K562 (cell line): ENCODE data around the gene ERAL1. TPM values are rescaled to one million over a fixed set of nuclear protein-coding genes. Genes with fewer than 3 reads are reported as not detected.

Experiments
- BCOR ChIP-seq: fragments of 450-650 bp; IDR thresholded peaks from 2 replicates; pipeline ENCODE4 v1.6.1; 2016
- CHCHD3 ChIP-seq: fragments of 250-450 bp; sonication (Bioruptor Pico); IDR thresholded peaks from 2 replicates; pipeline ENCODE4 v2.1.2; 2022; ENCODE audit warnings: mild to moderate bottlenecking
- GTF2A2 ChIP-seq: IDR thresholded peaks from 2 replicates; pipeline ENCODE4 v1.6.1; 2016; ENCODE audit warnings: mild to moderate bottlenecking, missing genetic modification characterization, missing compliant biosample characterization
- HDAC1 ChIP-seq, 2 experiments: fragments of 450-650 bp; IDR thresholded peaks; 2 replicates each; pipeline ENCODE4 v1.6.1; 2016 to 2017; ENCODE audit warnings: inconsistent platforms in 1 of 2, mild to moderate bottlenecking in 1 of 2, moderate library complexity in 1 of 2
- KDM4B ChIP-seq, 2 experiments: fragments of 450-650 bp in 1 of 2; sonication (generic) in 1 of 2; IDR thresholded peaks; 2 replicates each; pipeline ENCODE4 v1.6.1; 2016 to 2017; ENCODE audit warnings: borderline replicate concordance in 2 of 2, antibody characterized with exemption in 1 of 2, low read depth in 1 of 2, mild to moderate bottlenecking in 1 of 2
- NCOA1 ChIP-seq: fragments of 450-650 bp; IDR thresholded peaks from 2 replicates; pipeline ENCODE4 v1.6.1; 2016; ENCODE audit warnings: low read depth
- NFIX ChIP-seq: fragments of 250-450 bp; sonication (Bioruptor Pico); IDR thresholded peaks from 2 replicates; pipeline ENCODE4 v1.4.0; 2020; ENCODE audit warnings: low read depth, mild to moderate bottlenecking, moderate library complexity
- RAD21 ChIP-seq, 2 experiments: fragments of 250-450 bp in 1 of 2; fragments of 450-650 bp in 1 of 2; sonication (Bioruptor Pico) in 1 of 2; formaldehyde crosslinking in 1 of 2; IDR thresholded peaks in 1 of 2; conservative IDR thresholded peaks in 1 of 2; 2 replicates each; pipeline versions ENCODE4 v1.4.0 to v1.8.0; 2020 to 2022; ENCODE audit warnings: mild to moderate bottlenecking in 2 of 2, moderate library complexity in 1 of 2
- RBM15 ChIP-seq: fragments of 200-400 bp; formaldehyde crosslinking; IDR thresholded peaks from 2 replicates; pipeline ENCODE4 v1.6.1; 2018; ENCODE audit warnings: mild to moderate bottlenecking, low read length, moderate library complexity; ENCODE audit not compliant: insufficient read depth
- RHOXF2B ChIP-seq: fragments of 250-450 bp; sonication (Bioruptor Pico); conservative IDR thresholded peaks from 2 replicates; pipeline ENCODE4 v1.5.1; 2021
- SMAD1 ChIP-seq: fragments of 150-350 bp; IDR thresholded peaks from 2 replicates; pipeline ENCODE4 v1.6.1; 2014; ENCODE audit warnings: low read length, low read depth; ENCODE audit not compliant: partially characterized antibody
- TAF9B ChIP-seq: fragments of 450-650 bp; IDR thresholded peaks from 2 replicates; pipeline ENCODE4 v1.6.1; 2018; ENCODE audit warnings: mild to moderate bottlenecking; ENCODE audit not compliant: partially characterized antibody
- TAL1 ChIP-seq: fragments of 450-650 bp; IDR thresholded peaks from 2 replicates; pipeline ENCODE4 v1.6.1; 2016; ENCODE audit warnings: mild to moderate bottlenecking
- TEAD2 ChIP-seq: fragments of 450-650 bp; IDR thresholded peaks from 2 replicates; pipeline ENCODE4 v1.6.1; 2016; ENCODE audit warnings: missing genetic modification characterization, control low read depth, missing compliant biosample characterization
- TOE1 ChIP-seq, 2 experiments: fragments of 450-650 bp in 1 of 2; sonication (generic) in 1 of 2; formaldehyde crosslinking in 1 of 2; IDR thresholded peaks; 2 replicates each; pipeline versions ENCODE4 v1.7.1 to v1.8.0; 2016 to 2022; ENCODE audit warnings: borderline replicate concordance in 2 of 2, mild to moderate bottlenecking in 2 of 2, antibody characterized with exemption in 1 of 2, inconsistent platforms in 1 of 2, low read depth in 1 of 2, missing genetic modification reagents in 1 of 2, moderate library complexity in 1 of 2
- TSC22D4 ChIP-seq: fragments of 450-650 bp; IDR thresholded peaks from 2 replicates; pipeline ENCODE4 v1.6.1; 2016; ENCODE audit warnings: missing genetic modification characterization, missing biosample characterization, control low read depth
- U2AF1 ChIP-seq: fragments of 200-400 bp; formaldehyde crosslinking; optimal IDR thresholded peaks from 2 replicates; pipeline ENCODE3; 2017; ENCODE audit warnings: mild to moderate bottlenecking, low read depth, low read length, moderate library complexity
- ZBTB1 ChIP-seq: sonication (generic); formaldehyde crosslinking; IDR thresholded peaks from 2 replicates; pipeline ENCODE4 v1.8.1; 2023; ENCODE audit warnings: missing genetic modification reagents, low read depth, mild to moderate bottlenecking, borderline replicate concordance
- polyA plus RNA-seq, 8 experiments: library from polyadenylated mRNA; depleted of rRNA in 4 of 8; stranded (reverse) in 5 of 8; unstranded in 3 of 8; fragments of >200 nt; fragmentation: Nextera tagmentation in 2 of 8; fragmentation: Illumina TruSeq in 1 of 8; extraction: Ambion mirVana in 2 of 8; extraction: Trizol in 1 of 8; gene quantifications; 2 replicates each; pipeline versions ENCODE4 v1.2.1 to v1.2.3, GENCODE V29; 2011 to 2014; ENCODE audit warnings: inconsistent platforms in 1 of 8, missing spikeins in 1 of 8
- total RNA-seq, 7 experiments: library from RNA; depleted of rRNA in 6 of 7; stranded (reverse); fragments of >200 nt in 6 of 7; fragmentation: Illumina TruSeq in 2 of 7; extraction: Trizol in 2 of 7; gene quantifications; 2 replicates each; pipeline versions ENCODE4 v1.2.1 to v1.2.3, GENCODE V29; 2011 to 2021; ENCODE audit warnings: low replicate concordance in 1 of 7
- TF ChIP-seq, protein P1 (sequence below): fragments of 450-650 bp; formaldehyde crosslinking; IDR thresholded peaks from 2 replicates; pipeline ENCODE4 v1.4.0; 2020; ENCODE audit warnings: mild to moderate bottlenecking, moderate library complexity
- TF ChIP-seq, protein P2 (sequence below): fragments of 250-450 bp; sonication (Bioruptor Pico); IDR thresholded peaks from 2 replicates; pipeline ENCODE4 v1.6.1; 2021; ENCODE audit warnings: mild to moderate bottlenecking
- TF ChIP-seq, protein P3 (sequence below): fragments of 250-450 bp; sonication (Bioruptor Pico); IDR thresholded peaks from 2 replicates; pipeline ENCODE4 v1.5.0; 2021; ENCODE audit warnings: mild to moderate bottlenecking, borderline replicate concordance
- TF ChIP-seq, protein P4 (sequence below): sonication (generic); formaldehyde crosslinking; IDR thresholded peaks from 2 replicates; pipeline ENCODE4 v1.8.0; 2023; ENCODE audit warnings: mild to moderate bottlenecking, missing genetic modification reagents

The ERAL1 gene
- total and polyA plus RNA-seq, 9 of the 15 experiments (the other 6 are each of a cell fraction or from before 2014, with no cell fraction given) = 37.5 to 351 (median 106) TPM

DNA sequence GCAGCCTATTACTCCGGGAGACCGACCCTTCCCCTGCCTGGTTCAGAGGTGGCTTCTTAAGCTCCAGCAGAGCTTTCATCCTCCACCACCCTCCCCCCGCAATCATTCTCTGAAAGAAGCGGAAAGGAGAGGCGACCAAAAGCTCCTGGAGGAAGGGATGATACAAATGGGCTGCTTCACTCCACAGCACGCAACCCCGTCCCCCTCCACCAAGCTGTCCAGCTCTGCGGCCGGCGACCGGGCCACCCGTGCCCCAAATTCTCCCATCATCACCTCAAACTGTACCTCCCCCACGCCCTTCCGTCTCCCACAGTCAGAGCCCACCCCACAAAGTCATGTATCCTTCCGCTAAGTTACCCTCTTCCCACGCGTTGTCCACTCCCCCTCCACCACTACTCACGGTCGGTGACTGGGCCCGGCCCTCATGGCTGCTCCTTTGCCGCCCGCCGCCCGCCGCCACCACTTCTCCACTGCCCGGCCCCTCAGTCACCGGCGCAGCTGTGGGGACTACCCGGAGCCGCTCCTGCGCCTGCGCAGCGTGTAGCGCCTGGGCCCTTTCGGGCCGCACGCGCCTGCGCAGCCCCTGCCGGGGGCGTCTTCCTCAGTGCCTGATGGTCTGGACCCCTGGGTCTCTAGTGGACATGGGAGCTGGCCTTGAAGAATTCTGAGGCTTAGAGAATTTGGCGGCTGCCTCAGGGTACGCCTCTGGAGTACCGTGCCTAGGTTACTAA, 12.4 kb upstream of the ERAL1 start, which contains the start of gene FAM222B (continued):
- TF ChIP-seq ZBTB1 (CRISPR knock-in tag) = no peak
- TF ChIP-seq U2AF1 = no peak
- TF ChIP-seq HDAC1 (IDR thresholded peaks at IDR 0.05) = peak in 1 of 2 experiments; percentile 98; a peak in 2 of 4 replicates
- TF ChIP-seq KDM4B (IDR thresholded peaks at IDR 0.05; ENCODE audit: borderline replicate concordance in 2 of 2, low read depth in 1 of 2) = peak in 1 of 2 experiments; percentile 46; a peak in 1 of 4 replicates
- TF ChIP-seq, protein P1, sequence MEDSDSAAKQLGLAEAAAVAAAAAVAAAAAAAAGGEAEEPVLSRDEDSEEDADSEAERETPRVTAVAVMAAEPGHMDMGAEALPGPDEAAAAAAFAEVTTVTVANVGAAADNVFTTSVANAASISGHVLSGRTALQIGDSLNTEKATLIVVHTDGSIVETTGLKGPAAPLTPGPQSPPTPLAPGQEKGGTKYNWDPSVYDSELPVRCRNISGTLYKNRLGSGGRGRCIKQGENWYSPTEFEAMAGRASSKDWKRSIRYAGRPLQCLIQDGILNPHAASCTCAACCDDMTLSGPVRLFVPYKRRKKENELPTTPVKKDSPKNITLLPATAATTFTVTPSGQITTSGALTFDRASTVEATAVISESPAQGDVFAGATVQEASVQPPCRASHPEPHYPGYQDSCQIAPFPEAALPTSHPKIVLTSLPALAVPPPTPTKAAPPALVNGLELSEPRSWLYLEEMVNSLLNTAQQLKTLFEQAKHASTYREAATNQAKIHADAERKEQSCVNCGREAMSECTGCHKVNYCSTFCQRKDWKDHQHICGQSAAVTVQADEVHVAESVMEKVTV = no peak
- TF ChIP-seq BCOR = peak; percentile 75; the same call in 1 of the 2 replicates
- peak; percentile 84 for TF ChIP-seq TOE1 (IDR thresholded peaks at IDR 0.05; ENCODE audit: borderline replicate concordance)
- TF ChIP-seq TOE1 (CRISPR knock-in tag; IDR thresholded peaks at IDR 0.05; ENCODE audit: borderline replicate concordance, low read depth) = no peak
- TF ChIP-seq, protein P2, sequence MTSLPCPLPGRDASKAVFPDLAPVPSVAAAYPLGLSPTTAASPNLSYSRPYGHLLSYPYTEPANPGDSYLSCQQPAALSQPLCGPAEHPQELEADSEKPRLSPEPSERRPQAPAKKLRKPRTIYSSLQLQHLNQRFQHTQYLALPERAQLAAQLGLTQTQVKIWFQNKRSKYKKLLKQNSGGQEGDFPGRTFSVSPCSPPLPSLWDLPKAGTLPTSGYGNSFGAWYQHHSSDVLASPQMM (CRISPR knock-in tag) = no peak
- no peak for TF ChIP-seq RBM15
- TF ChIP-seq TSC22D4 (tag) = no peak
- no peak; a peak in 1 of 4 replicates for TF ChIP-seq RAD21 (CRISPR knock-in tag; conservative IDR thresholded peaks at IDR 0.05 in 1 of 2, IDR thresholded peaks at IDR 0.05 in 1 of 2)
- peak; percentile 74; the same call in 1 of the 2 replicates for TF ChIP-seq CHCHD3 (CRISPR knock-in tag)
- 0 out of 2 replicates have a peak, but pooled peaks have one; percentile 6 for TF ChIP-seq TAL1
- TF ChIP-seq TAF9B = no peak
- TF ChIP-seq, protein P3, sequence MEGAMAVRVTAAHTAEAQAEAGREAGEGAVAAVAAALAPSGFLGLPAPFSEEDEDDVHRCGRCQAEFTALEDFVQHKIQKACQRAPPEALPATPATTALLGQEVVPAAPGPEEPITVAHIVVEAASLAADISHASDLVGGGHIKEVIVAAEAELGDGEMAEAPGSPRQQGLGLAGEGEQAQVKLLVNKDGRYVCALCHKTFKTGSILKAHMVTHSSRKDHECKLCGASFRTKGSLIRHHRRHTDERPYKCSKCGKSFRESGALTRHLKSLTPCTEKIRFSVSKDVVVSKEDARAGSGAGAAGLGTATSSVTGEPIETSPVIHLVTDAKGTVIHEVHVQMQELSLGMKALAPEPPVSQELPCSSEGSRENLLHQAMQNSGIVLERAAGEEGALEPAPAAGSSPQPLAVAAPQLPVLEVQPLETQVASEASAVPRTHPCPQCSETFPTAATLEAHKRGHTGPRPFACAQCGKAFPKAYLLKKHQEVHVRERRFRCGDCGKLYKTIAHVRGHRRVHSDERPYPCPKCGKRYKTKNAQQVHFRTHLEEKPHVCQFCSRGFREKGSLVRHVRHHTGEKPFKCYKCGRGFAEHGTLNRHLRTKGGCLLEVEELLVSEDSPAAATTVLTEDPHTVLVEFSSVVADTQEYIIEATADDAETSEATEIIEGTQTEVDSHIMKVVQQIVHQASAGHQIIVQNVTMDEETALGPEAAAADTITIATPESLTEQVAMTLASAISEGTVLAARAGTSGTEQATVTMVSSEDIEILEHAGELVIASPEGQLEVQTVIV (CRISPR knock-in tag) = no peak
- TF ChIP-seq SMAD1 = peak; percentile 78
- TF ChIP-seq NCOA1 = peak; percentile 48; the same call in 1 of the 2 replicates
- TF ChIP-seq, protein P4, sequence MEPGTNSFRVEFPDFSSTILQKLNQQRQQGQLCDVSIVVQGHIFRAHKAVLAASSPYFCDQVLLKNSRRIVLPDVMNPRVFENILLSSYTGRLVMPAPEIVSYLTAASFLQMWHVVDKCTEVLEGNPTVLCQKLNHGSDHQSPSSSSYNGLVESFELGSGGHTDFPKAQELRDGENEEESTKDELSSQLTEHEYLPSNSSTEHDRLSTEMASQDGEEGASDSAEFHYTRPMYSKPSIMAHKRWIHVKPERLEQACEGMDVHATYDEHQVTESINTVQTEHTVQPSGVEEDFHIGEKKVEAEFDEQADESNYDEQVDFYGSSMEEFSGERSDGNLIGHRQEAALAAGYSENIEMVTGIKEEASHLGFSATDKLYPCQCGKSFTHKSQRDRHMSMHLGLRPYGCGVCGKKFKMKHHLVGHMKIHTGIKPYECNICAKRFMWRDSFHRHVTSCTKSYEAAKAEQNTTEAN (CRISPR knock-in tag) = no peak
- TF ChIP-seq RHOXF2B (CRISPR knock-in tag) = no peak
- no peak for TF ChIP-seq TEAD2
- no peak for TF ChIP-seq NFIX (CRISPR knock-in tag)
- no peak for TF ChIP-seq GTF2A2
